ENCODE results near the gene CAPZA2. TPM values are rescaled to one million over a fixed set of nuclear protein-coding genes. Genes with fewer than 3 reads are reported as not detected.

The CAPZA2 gene
- total and polyA plus RNA-seq, 10 of the 15 experiments (the other 5 are each of a cell fraction or from before 2014, with no cell fraction given): 50.0 to 379 (median 117) TPM

DNA sequence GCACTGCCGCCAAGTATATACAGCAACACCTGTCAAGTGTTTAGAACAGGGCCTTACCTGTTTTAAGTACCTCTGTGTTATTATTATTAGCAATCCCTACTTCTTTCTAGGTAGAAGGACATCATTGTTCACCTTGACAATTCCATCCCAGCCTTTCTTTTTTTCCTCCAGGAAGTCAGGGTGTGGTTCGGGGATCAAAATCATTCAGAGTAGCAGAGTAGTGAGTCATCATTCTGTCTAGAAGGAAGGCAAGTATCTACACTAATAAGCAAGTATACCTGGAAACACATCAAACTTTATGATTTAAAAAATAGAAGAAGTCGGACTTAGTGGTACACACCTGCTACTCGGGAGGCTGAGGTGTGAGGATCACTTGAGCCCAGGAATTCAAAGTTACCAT is 25.5 kb upstream of the CAPZA2 start (continued):
- no peak for TF ChIP-seq IKZF2 (IDR thresholded peaks at IDR 0.05)

GRCh38 chr7:116837586-116837985 is 24.8 kb upstream of the CAPZA2 start:
- Histone ChIP-seq H3K4me3 (no peak overlapping the region), H3K9me3 (replicated peaks; ENCODE audit: control insufficient read depth, insufficient read depth, low read length) (no peaks in the 10 kb centered on the region), H3K27me3 (replicated peaks in 1 of 2; ENCODE audit: control insufficient read depth in 2 of 2, insufficient read depth in 2 of 2, low read length in 1 of 2) (peaks cover 0 to 3% of the 10 kb centered on the region in 2 experiments; a peak in 2 of 4 replicates), H3K9ac (ENCODE audit: control insufficient read depth, insufficient read depth, low read length) (no peak overlapping the region), H3K4me2 (ENCODE audit: control insufficient read depth, insufficient read depth) (no peak overlapping the region), H2AFZ (ENCODE audit: control insufficient read depth, low read depth, low read length) (no peak overlapping the region), H3K36me3 (ENCODE audit: control insufficient read depth in 2 of 2, insufficient read depth in 2 of 2, low read length in 1 of 2) (no peaks in the 10 kb centered on the region), H3K4me1 (ENCODE audit: control insufficient read depth, insufficient read depth, low read length) (no peaks in the 10 kb centered on the region), H3K79me2 (ENCODE audit: control insufficient read depth, insufficient read depth, low read length) (no peaks in the 10 kb centered on the region), H3K27ac (ENCODE audit: control insufficient read depth, insufficient read depth) (no peak overlapping the region), H4K20me1 (ENCODE audit: control insufficient read depth, insufficient read depth) (no peaks in the 10 kb centered on the region)
- no peak for DNase-seq (ENCODE audit: low read depth, low spot score)
- no peak for FAIRE-seq
- in situ Hi-C loops (cut with MboI) (no loop called here), intact Hi-C loops (cut with micrococcal nuclease; ENCODE audit: unreplicated experiment) (no loop called here)
- ChIA-PET POLR2A (no interaction called here), RAD21 (ENCODE audit: unreplicated experiment) (no interaction called here), CTCF (no interaction called here), SMC1A (ENCODE audit: uncharacterized antibody, unreplicated experiment) (no interaction called here)
- 49% methylated on average over 3 of the region's 3 CpGs for WGBS (ENCODE audit: insufficient coverage, insufficient replicate concordance, low lambda C conversion rate, missing lambda C conversion rate)
- BruUV-seq (replicated peaks): no TSS peak
- TF ChIP-seq SKIL (IDR thresholded peaks at IDR 0.05; ENCODE audit: low read depth, poor library complexity, severe bottlenecking) (no peak), ZZZ3 (IDR thresholded peaks at IDR 0.05; ENCODE audit: control insufficient read depth, insufficient read length, low read depth) (no peak), USF2 (IDR thresholded peaks at IDR 0.05; ENCODE audit: borderline replicate concordance, low read depth, low read length) (no peak), KAT2A (conservative IDR thresholded peaks at IDR 0.05; ENCODE audit: control insufficient read depth, low read depth, low read length) (no peak)
- ATAC-seq: no peak

All from GM12878 (cell line).